Measurements from ENCODE around the gene KRT73.

The KRT73 gene

DNA sequence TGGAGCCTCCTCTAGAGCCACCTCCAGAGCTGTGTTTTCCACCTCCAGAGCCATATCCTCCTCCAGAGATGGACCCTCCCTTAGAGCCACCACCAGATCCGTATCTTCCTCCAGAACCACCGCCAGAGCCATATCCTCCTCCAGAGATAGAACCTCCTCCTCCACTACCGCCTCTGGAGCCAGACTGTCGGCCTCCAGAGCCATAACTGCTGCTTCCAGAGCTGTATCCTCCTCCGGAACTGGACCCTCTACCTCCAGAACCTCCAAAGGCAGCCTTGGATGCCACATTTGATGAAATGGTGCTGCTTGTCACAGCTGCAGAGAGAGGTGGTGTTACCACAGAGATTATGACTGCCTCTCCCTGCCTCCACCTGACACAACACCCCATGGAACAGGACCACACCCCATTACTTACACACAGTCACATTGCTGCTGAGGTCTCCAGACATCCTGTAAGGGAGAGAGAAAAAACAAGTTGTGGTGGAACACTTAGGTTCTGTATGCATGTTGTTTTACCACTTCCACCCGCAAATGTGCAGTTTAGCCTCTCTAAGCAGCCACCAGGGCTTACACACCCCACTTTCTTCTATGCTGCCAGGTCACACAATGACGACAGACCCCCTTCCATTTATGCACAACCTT lies 26.9 kb upstream of the KRT73 start:
- no peak for DNase-seq

- no peak for DNase-seq
Observed at GRCh38 chr12:52644078-52644415, 25.7 kb upstream of the KRT73 start.

- DNase-seq: no peak
Observed at GRCh38 chr12:52643233-52644077, 25.1 kb upstream of the KRT73 start.

DNA sequence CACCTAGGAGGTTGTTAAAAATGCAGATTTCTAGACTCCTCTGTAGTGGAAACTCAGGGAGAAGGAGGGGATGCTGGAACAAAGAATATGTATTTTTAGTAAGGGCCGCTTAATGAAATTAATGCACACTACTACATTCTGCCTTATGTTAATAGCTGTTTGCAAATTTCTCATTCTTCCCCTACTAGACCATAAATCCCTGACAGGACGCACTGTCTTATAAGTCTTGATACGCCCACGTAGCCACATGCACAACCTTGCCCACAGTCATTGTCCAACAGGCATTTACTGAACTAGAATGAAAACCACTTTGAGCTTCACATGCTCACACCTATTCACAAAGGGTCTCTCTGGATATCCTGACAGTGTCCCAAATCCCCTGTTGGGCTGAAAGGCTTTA lies 23.1 kb upstream of the KRT73 start:
- no peak for DNase-seq

GRCh38 chr12:52637299-52637698 lies 18.9 kb upstream of the KRT73 start:
- no peak for DNase-seq

GRCh38 chr12:52636592-52637258 lies 18.4 kb upstream of the KRT73 start:
- no peak for DNase-seq

- DNase-seq: no peak
Observed at GRCh38 chr12:52636189-52636588, 17.8 kb upstream of the KRT73 start.

GRCh38 chr12:52634266-52635056 lies 16.1 kb upstream of the KRT73 start:
- peak in 12 of 14 donors; percentile 11 to 74 (median 57) for DNase-seq

- DNase-seq: no peak
Observed at GRCh38 chr12:52633383-52633782, 15.0 kb upstream of the KRT73 start.

- no peak for DNase-seq
Observed at GRCh38 chr12:52632656-52633055, 14.3 kb upstream of the KRT73 start.

- no peak for DNase-seq
Observed at GRCh38 chr12:52631676-52632459, 13.5 kb upstream of the KRT73 start.

GRCh38 chr12:52631264-52631663 lies 12.9 kb upstream of the KRT73 start:
- DNase-seq: no peak

DNA sequence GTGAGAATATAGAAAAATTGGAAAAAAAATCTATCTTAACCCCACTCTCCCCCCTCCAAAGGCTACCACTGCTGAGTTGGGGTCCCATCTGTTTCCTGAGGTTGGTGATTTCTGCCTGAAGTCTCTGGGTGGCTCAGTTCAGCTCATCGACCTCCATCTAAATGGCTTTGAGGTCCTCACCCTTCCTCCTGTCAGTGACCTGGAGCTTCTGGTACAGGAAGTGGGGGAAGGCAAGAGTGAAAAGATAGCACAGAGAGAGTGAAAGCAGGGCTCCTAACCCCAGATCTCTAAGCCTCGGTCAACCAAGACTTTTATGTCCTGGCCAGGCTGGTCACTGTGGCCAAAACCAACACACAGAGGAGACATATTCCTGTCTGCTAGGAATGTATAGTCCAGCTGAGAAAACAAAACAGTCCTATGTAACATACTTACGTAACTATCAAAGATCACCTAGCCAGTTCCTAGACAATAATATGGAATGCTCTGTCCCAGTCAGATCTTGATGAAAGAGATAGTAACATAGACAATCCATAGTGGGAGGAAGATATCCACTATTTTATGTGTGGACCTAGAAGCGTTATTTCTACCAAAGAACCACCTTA lies 12.3 kb upstream of the KRT73 start:
- DNase-seq: no peak

- DNase-seq: no peak
Observed at GRCh38 chr12:52630008-52630500, 11.7 kb upstream of the KRT73 start.

DNA sequence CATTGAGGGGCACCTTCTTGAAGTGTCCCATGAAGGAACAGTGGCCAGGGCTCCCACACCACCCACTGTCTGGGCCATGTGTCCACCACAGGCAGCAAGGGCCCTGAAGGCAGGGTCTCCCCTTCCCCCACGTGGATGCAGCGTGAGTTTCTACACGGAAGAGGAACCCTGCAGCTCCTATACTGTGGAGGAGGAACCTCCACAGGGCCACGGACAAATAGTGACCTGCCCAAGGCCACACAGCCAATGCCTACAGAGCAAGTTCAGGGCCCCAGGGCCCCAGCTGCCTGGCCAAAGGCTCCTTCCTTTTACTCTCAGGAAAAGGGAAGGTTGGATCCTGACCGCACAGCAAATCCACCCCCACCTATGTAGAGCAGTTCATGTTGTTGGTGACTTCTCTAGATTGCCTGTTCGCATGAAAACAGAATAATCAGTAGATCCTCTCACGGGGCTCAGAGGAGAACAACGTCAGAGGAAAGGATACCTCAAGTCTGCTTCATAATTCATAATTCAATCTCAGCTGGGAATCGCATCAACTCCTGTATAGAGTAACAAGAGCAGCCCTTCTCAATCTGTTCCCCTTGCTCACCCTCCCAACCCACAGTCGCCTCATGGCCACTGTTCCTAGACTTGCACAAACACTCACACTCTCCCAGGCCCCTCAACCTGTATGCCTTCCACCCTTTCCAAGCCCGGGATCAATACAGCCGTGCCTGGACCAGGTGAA lies 11.1 kb upstream of the KRT73 start:
- DNase-seq: no peak

GRCh38 chr12:52628841-52629240 lies 10.5 kb upstream of the KRT73 start:
- no peak for DNase-seq

GRCh38 chr12:52628111-52628507 lies 9.8 kb upstream of the KRT73 start:
- DNase-seq: no peak

DNA sequence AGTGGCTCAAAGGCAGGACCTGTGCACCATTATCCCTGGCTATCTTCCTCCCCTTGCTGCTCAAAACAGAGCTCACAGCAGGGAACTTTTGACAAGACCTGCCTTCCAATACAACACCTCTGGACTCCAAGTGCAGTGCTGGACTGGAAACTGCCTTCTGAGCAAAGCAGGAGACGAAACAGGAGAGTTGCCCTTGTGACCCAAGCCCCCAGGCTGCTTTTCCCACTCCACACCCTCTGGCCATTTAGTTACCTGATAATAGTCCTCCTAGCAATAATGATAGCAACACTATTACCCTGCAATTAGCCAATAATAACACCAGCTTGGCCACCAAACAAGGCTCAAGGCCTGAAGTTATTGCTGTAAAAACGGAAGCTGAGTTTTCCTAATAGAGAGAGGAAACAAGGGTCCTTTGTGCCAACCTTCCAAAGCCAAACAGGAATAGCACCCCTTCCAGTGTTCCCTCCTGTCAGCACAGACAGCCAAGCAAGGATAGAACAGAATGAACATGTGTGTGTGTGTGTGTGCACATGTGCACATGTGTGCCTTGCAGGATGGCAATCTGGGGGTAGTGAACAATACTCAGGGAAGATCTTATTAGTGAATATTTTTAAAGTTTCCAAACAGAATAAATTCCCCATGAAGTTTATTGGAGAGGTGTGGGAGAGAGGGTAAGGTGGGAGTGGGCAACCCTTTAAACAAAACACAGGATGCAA lies 9.2 kb upstream of the KRT73 start:
- no peak for DNase-seq

GRCh38 chr12:52622349-52622748 lies 4.0 kb upstream of the KRT73 start:
- DNase-seq: no peak

DNA sequence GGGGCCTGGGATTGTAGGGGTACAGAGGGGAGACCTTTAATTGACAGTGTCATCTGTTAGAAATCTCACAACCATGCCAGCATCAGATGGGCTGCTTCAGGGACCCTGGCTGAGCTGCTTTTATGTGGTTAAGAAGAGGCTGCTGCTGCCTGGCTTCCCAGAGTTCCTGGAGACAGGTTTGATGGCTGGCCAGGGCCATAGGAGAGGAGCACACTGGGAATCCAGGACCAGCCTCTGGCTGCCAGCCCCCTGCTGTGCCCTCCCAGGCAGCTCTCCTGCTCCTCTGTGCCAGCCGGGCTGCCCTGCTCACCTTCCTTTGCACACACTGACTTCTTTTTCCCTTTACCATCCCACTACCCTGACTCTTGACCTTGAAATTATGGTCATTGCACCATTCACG lies 507 bp upstream of the KRT73 start:
- DNase-seq: no peak
